Bronchial epithelial cell (primary cell): Measurements from ENCODE around the gene MVB12A. TPM values are rescaled to one million over a fixed set of nuclear protein-coding genes. Genes with fewer than 3 reads are reported as not detected.

Experiments used
- DNase-seq: peaks from one replicate; pipeline ENCODE4 v3.0.0-alpha.2; 2010; ENCODE audit warnings: low read depth
- FAIRE-seq: peaks from 2 replicates; lab custom pipeline; 2011; peaks lifted over from hg19 to GRCh38; lab: Jason Lieb, UNC
- H3K27me3 ChIP-seq: 2 replicates; pipeline ENCODE4 v1.5.1; 2011; ENCODE audit warnings: low read length; ENCODE audit not compliant: control insufficient read depth, insufficient read depth
- H3K36me3 ChIP-seq: 2 replicates; pipeline ENCODE4 v1.5.1; 2011; ENCODE audit warnings: low read length; ENCODE audit not compliant: control insufficient read depth, insufficient read depth
- H3K4me3 ChIP-seq: 2 replicates; pipeline ENCODE4 v1.5.1; 2011; ENCODE audit warnings: mild to moderate bottlenecking, low read depth, low read length, control low read depth
- CTCF ChIP-seq: IDR thresholded peaks from 2 replicates; pipeline ENCODE4 v1.5.1; 2011; ENCODE audit warnings: mild to moderate bottlenecking, moderate library complexity, low read length, control low read depth, inconsistent platforms; ENCODE audit not compliant: insufficient read depth, severe bottlenecking
- total RNA-seq: library from RNA; depleted of rRNA; stranded (reverse); fragments of >200 nt; gene quantifications from 2 replicates; pipeline ENCODE4 v1.2.1, GENCODE V29; 2014

MVB12A gene
- total RNA-seq, 1 donor from 2014 or later = 22.9 TPM

GRCh38 chr19:17429641-17430113, 9.8 kb downstream of the MVB12A start:
- no peaks in the 10 kb centered on the region for H3K27me3 ChIP-seq
- FAIRE-seq (no peak), DNase-seq (no peak)
- no peak for TF ChIP-seq CTCF
- H3K4me3 ChIP-seq = no peak overlapping the region
- H3K36me3 ChIP-seq = no peaks in the 10 kb centered on the region

- no peak for TF ChIP-seq CTCF
- H3K27me3 ChIP-seq = no peaks in the 10 kb centered on the region
- FAIRE-seq = no peak
- no peak for DNase-seq
- no peaks in the 10 kb centered on the region for H3K36me3 ChIP-seq
- H3K4me3 ChIP-seq = no peak overlapping the region
Observed at GRCh38 chr19:17431417-17431816, 11.6 kb downstream of the MVB12A start.

GRCh38 chr19:17435218-17435617, 15.4 kb downstream of the MVB12A start:
- no peaks in the 10 kb centered on the region for H3K36me3 ChIP-seq
- DNase-seq (no peak), FAIRE-seq (no peak)
- no peaks in the 10 kb centered on the region for H3K27me3 ChIP-seq
- H3K4me3 ChIP-seq = no peak overlapping the region
- TF ChIP-seq CTCF = no peak

GRCh38 chr19:17436094-17436873, 16.4 kb downstream of the MVB12A start:
- no peaks in the 10 kb centered on the region for H3K27me3 ChIP-seq
- DNase-seq (no peak), FAIRE-seq (no peak)
- no peak for TF ChIP-seq CTCF
- H3K4me3 ChIP-seq = no peak overlapping the region
- no peaks in the 10 kb centered on the region for H3K36me3 ChIP-seq

- FAIRE-seq (peak; percentile 83), DNase-seq (no peak)
- Histone ChIP-seq H3K36me3 (no peaks in the 10 kb centered on the region), H3K27me3 (no peaks in the 10 kb centered on the region), H3K4me3 (no peak overlapping the region)
- no peak for TF ChIP-seq CTCF
Observed at GRCh38 chr19:17436874-17437267, 17.0 kb downstream of the MVB12A start.
